ENCODE results near the gene USP47.
"Not testable (repeated sequence)": the region's sequence is repeated elsewhere in the genome, so short reads cannot be mapped to it uniquely, and the experiment has no call there.

USP47 gene

DNA sequence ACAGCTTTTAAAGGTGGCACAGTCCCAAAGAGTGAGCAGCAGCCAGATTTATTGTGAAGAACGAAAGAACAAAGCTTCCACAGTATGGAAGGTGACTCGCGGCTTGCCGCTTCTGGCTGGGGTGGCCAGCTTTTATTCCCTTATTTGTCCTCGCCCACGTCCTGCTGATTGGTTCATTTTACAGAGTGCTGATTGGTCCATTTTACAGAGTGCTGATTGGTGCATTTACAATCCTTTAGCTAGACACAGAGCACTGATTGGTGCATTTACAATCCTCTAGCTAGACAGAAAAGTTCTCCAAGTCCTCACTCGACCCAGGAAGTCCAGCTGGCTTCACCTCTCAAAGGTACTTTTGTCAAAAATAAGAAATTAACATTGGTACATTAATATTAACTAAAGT, 10.4 kb upstream of the USP47 start:
- DNase-seq: not testable (repeated sequence)

DNA sequence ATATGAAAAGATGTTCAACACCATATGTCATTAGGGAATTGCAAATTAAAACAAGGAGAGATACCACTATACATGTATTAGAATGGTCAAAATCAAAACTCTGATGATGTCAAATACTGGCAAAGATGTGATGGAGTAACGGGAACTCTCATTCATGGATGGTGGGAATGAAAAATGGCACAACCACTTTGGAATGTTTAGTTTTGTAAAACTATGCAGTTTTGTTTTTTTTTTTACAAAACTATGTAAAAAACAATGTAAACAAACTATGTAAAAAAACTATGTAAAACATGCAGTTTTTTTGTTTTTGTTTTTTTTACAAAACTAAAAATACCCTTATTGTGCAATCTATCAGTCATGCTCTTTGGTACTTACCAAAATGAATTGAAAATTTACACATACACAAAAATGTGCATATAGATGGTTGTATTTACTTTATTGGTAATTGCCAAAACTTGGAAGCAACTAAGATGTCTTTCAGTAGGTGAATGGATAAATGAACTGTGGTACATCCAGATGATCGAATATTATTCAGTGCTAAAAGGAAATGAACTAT, 5.0 kb upstream of the USP47 start:
- no peak for DNase-seq

DNA sequence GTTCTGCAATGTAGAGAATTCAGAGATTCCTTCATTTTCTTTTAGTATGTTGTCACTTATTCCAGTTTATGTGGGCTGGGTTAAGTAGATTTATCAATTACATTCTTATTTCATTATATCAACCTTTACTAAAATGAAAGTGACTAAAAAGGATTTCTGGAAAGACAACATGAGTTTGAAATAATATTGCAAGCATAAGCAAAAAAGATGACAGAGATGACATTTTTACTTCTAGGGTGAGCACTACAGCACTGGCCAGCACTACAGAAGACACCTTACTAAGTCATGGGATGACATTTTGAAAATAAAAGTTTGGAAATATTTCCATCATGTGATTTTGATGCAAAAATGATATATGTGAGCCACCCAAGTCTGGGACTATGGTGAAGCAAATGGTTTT, 2.1 kb upstream of the USP47 start:
- no peak for DNase-seq

DNA sequence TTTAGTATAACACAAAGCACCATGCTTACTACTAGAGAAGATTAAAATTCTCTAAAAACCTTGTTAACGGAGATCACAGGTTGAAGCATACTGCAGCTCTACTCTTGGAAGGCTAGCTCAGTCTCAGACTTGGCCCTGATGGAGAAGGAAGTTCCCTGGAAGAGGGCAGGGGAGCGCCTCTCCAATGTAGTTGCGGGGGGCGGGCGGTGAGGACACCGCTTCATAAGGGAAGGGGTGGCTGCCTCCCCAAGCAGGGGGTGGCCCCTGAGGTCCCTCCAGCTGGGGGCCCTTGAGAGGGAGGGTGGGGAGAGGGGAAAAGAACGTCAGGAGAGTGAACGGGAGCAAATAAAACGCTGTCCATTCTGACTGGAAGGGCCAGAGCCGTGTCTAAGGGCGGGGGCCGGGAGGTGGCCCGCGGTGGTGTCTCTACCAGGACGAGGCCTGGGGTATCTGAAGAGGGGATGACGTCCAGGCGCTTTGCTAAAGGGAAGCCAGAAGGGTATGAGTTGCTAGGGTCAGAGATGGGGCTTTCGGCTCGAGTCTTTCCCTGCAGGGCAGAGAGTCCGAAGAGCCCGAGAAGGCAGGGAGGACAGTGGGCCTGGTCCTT, 553 bp upstream of the USP47 start:
- DNase-seq: peak; percentile 33

DNA sequence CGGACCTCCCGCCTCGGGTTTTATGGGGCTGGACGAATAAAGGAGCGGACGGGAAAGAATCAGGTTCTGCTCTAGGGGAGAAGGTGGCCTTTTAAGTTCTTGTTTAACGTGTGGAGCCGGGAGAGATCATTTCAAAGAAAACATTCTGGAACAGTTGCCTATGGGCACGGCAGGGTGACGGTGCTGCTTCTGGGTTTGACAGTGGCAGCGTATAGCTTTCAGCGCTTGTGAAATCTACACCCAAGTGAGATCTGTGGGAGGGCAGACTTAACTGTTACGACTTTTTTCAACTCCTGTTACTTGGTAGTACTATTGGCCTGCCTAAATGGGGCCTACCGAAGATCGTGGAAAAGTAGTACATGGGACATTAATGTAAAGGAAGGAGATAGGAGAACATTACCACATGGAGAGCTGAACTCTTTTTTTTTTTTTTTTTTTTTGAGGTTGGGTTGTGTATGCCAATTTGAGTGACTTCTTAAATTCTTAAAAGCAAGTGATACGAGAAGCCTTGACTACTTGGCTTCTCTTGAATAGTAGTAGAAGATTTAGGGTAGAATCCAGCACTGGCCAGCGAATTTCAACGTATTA, 743 bp downstream of the USP47 start:
- DNase-seq: peak; percentile 78

DNA sequence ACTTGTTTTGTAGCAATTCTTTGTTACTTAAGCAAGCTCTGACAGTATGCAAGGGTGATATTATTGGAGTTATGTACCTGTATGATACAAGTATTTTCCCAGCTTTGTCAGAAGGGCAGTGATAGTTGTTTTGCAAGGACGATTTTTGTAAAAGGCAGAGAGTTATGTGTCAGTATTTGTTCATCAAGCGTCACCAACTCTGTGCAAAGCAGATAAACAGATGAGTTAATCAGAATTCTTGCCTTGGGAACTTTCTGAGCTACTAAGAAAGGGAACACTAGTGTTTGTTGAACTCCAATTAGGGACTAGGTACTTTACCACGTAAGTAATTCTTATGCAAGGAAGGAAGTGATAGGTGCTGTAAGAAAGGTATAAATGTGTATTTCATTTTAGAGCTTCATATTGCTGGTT, 1.4 kb downstream of the USP47 start:
- peak; percentile 17 for DNase-seq

DNA sequence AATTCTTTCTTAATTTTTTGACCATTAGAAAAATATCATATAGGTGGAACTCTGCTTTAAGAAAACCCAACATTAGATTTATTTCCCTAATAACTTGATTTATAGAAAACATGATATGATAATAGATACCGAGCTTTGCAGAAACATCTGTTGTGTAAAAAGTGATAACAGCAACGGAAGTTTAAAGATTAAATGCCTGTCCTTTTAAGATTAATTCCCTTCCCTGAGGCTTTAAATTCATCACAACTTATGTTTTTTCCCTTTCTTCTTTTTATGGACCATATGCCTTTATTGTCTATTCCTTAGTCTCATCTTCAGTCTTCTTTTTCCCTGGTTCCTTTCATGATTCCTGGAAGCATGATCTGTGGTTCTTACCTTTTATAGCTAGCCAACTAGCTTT, 1.9 kb downstream of the USP47 start:
- no peak for DNase-seq

DNA sequence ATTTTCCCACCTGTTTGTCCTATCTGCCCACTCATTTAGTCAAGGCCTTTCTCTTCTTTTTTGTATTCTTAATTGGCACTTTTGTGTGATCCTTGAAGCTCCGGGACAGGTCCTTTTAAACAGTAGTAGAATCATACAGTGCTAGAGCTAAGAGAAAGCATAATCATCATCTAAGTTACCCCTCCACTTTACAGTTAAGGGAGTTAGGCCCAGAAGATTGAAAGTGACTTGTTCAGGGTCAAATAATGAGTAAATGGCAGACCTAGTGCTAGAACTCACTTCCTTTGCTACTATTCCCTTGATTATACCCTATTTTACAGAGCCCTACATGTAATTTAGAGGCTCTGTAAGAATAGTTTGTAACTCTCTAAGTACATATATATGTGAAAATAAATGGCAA, 2.5 kb downstream of the USP47 start:
- no peak for DNase-seq

DNA sequence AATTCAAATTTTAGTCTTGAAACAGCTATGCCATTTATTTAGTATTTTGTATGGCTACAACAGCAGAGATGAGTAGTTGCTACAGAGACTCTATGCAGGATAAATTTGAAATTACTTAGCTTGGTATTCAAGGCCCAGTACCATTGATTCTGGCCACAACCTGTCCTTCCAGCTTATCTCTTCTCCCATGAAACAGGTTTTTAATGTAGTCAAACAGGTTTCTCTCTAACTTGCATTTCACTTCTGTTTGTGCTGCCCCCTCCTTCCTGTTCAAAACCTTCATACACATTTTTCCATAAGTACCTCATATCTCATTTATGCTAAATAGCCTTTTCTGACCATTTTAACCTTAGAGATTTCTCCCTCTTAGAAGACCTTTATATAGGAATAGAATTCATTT, 3.3 kb downstream of the USP47 start:
- DNase-seq: no peak

DNA sequence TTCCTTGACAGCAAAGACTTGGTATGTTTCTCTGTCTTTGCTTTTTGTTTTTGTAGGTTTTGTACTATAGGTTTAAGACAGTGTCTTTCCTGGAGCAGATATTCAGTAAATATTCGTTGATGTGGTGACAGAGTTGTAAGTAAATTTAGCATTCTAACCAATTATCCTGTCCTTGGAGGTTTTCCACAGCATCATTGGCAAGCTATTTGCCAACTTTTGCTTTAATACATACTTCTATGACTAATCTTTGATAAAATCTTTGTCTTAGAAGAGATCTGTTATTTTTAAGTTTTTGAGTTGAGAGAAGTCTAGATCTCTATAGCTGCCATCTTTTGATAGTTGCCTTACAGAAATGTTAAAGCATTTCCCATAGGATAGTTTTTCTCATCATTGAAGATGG, 3.8 kb downstream of the USP47 start:
- DNase-seq: peak; percentile 17

DNA sequence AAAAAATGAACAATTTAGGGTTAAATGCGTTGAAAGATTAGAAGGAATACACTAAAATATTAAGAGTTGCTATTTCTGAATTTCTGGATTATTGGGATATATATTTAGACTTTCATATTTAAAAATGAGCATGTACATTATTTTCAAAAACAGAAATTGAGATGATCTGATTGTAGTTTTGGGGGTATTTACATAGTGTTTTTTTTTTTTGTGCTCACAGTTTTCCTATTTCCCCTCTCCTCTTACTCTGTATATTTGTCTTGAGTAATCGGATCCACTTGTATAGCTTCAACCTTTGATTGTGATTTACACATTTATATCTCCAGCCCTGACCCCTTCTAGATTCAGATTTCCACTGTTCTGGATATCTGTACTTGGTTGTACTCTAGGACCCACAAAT, 5.3 kb downstream of the USP47 start:
- no peak for DNase-seq

DNA sequence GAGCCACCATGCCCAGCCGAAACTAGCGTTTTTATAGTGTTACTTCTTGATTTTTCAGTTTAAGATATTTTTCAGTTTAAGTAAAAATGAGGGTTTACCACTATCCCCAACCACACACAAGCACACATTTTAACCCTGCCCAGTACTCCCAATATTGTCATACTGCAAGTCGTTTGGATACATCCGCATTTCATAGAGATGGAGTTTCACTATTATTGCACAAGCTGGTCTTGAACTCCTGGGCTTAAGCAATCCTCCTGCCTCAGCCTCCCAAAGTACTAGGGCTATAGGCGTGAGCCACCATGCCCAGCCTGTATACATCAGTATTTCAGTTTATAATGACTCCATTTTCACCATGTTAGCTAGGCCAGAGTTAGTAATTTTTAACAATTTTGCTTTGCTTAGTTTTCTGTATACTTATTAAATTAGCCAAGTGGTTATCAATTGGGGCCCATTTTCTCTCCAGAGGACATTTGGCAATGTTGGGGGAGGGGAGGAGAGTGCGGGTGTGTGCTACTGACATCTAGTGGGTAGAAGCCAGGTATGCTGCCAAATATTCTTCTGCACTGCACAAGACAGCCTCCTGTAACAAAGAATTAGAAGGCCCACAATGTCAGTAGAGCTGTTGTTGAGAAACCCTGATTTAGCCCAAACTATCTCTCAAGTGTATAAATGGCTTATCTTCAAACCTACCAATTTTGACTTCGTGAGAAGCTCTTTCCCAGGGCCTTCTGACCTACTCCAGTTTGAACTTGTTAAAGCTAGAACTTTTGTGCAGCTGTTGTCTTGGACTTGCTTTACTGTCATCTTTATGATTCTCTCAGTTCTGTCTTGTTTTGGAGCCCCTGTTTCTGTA, 7.3 kb downstream of the USP47 start:
- peak; percentile 67 for DNase-seq

DNA sequence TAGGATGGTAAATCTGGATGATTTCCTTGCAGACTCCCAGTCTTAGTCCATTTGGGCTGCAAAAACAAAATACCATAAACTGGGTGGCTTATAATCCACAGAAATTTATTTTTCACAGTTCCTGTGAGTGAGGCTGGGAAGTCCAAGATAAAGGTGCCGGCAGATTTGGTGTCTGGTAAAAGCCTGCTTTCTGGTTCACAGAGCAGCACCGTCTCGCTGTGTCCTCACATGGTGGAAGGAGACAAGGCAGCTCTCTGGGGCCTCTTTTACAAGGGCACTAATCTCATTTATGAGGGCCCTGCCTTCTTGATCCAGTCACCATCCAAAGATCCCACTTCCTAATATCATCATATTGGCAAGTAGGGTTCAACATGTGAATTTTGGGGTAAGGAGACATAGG, 8.9 kb downstream of the USP47 start:
- no peak for DNase-seq

DNA sequence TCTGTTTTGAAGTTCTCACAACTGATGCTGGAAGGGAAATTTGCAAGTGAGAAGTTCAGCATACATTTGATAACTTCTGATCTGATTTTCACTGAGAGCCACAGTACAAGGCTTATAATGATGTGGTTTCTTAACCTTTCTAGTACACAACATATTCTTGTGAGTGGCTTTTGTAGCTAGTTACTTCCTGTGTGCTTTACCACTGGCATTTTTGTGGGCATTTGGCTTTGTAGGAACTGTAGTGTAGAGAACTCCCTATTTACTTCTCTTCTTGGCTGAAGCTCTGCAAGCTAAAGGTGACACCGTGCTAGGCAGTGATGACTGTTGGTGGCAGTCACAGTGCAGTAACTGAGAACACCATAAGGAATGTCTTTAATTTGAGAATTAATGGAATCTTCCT, 14.9 kb downstream of the USP47 start:
- peak; percentile 22 for DNase-seq

DNA sequence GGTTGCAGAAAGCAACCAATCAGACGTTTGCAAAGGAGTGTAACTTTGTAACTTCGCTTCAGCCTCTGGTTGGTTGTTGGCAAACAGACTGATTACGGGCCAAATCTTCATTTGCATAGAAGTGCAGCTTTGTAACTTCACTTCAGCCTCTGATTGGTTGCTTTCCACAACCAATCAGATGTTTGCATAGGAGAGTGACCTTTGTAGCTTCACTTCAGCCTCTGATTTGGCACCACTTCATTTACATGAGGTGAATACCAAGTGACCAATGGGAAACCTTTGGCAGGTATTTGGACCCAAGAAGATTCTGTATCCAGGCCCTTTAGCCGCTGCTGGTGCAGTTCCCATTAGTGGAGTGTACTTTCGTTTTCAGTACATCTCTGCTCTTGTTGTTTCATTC, 16.0 kb downstream of the USP47 start:
- DNase-seq: no peak

DNA sequence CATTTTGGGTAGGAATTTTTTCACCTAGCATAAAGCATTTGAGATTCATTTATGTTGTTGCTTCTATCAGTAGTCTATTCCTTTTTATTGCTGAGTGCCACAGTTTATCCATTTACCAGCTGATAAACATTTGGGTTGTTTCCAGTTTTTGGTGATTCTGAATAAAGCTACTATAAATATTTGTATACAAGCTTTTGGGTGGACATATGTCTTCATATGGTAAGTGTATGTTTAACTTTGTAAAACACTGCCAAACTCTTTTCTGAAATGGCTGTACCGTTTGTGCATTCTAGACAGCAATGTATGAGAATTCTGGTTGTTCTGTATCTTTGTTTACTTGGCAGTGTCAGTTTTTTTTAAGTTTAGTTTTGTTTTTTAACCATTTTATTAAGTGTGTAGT, 16.9 kb downstream of the USP47 start:
- no peak for DNase-seq

DNA sequence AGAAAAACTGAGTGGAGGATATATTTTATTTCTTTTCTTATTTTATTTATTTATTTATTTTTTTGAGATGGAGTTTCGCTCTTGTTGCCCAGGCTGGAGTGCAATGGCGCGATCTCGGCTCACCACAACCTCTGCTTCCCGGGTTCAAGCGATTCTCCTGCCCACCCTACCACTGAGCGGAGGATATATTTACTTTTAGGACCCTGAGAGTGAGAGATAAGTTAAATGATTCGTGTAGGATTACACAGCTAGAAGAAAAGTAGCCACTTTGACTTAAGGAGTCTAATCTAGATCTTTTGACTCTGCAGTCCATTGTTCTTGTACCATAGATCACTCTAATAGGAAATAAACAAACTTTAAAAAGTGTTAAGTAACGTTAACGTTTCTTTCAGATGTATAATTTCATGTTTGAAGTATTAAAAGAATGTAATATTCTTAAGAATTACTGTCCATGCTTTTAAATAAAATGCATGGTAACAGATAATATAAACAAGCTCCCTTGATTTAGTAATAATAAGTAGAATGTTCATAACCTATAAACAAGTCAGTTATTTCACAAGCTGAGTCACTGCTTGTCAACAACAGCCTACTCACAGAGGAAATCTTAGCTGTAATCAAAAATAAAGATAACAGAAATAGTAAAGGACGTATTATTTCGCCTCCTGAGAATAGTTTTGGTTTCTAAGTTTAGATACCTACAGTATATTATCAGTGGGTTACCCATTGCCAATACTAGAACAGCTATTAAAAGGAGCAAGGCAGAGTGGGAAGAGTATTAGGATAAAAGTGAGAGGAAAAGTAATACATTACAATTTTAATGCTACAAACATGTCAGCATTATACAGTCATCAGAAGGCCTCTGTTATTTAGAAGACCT, 18.6 kb downstream of the USP47 start:
- no peak for DNase-seq

DNA sequence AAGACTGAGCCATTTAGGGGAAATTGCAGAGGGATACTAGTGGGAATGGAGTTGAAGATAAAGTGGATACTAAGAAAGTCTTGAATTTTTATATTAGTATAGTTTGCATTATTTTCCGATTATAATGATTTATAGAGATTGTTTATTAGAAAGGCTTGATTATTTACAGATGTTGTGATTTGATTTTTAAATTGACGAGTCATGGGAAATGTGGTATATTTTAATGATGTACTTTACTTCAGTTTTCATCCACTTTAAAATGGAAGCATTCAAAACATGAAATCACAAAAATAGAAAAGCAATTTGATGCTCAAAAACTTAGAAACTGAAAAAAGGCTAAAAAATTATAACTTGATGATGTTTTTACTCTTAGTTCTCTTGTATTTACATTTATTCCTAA, 21.2 kb downstream of the USP47 start:
- DNase-seq: no peak

DNA sequence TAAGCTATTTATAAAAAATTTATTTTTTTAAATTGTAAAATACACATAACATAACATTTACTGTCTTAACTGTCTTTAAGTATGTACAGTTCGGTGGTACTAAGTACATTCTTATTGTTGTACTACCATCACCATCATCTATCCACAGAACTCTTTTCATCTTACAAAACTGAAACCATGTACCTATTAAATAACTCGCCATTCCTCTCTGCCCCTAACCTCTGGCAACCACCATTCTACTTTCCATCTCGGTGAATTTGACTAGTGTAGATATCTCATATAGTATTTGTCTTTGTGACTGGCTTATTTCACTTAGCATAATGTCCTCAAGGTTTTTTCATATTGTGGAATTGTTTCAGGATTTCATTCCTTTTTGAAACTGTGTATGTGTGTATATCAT, 22.6 kb downstream of the USP47 start:
- DNase-seq: no peak

DNA sequence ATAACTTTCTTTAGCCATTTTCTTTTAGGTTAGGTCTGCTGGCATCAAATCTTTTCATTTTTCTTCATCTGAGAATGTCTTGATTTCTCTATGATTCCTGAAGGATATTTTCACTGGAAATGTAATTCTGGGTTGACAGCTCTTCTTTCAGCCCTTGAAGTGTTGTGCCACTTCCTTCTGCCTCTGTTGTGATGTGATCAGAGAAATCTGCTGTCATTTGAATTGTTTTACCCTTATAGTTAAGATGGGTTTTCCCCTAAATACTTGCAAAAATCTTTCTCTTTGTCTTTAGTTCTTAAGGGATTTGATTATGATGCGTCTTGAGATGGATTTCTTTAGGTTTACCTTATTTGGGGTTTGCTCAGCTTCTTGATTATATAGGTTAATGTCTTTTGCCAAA, 23.0 kb downstream of the USP47 start:
- no peak for DNase-seq

DNA sequence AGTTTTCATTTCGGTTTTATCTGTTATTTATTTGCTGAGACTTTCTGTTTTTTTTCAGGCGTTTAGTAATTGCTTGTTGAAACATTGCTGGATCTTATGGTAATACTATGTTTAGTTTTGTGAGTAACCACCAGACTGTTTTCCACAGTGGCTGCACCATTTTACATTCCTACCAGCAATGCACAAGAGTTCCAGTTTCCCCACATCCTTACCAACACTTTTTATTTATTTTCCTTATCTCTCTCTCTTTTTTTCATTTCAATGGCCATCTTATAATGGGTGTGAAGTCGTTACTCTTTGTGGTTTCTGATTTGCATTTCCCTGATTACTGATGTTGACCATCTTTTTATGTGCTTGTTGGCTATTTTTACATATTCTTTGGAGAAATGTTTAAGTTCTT, 23.7 kb downstream of the USP47 start:
- DNase-seq: no peak

DNA sequence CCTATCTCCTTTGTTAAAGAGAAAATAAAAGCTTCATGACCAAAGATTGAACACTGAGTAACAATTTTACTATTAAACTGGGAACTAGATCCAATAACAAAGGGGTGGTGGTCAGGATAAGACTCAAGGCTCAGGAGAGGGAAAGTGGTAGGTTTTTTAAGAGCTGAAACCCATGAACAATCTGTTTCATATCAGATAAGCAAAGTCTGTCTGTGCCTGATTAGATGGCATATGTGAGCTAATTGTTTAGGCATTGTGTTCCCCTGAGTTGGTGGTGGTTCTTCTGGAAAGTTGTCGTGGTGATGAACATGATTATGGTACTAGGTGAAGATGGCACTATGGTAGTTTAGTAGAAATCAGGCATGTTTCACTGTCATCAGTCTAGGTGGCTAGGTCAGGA, 24.4 kb downstream of the USP47 start:
- DNase-seq: no peak

DNA sequence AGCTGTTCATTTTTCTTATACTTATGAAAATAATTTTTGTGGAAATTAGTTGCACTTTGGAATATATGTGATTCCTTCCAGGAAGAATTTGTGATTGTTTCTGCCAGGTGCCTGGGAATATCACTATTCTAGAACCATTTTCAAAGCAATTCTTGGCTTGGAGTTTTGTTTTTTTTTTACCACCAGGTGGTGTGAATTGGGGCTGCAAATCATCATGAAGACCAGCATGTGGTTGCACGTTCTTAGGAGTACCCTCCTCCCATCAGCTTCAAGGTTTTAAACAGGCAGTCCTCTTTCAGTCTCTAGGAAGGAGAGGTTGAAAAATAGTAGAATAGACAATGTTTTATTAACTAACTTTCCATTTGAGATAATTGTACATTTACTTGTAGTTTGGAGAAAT, 25.9 kb downstream of the USP47 start:
- DNase-seq: no peak
